ENCODE measurements around the gene KHDC1L. TPM values are rescaled to one million over a fixed set of nuclear protein-coding genes. Genes with fewer than 3 reads are reported as not detected.

The KHDC1L gene
- total and polyA plus RNA-seq, 2 of the 13 experiments (the other 11 are each of a cell fraction or from before 2014, with no cell fraction given), result not detected

- DNase-seq (ENCODE audit: low spot score) (no peak), ATAC-seq (no peak), FAIRE-seq (no peak)
- WGBS (ENCODE audit: low lambda C conversion rate), result 33% methylated on average over 6 of the region's 6 CpGs
- Histone ChIP-seq H3K4me3 (replicated peaks in 1 of 3; ENCODE audit: insufficient read depth in 1 of 3, low read depth in 2 of 3, low read length in 3 of 3) (no peak overlapping the region), H3K9me3 (ENCODE audit: low read length) (no peaks in the 10 kb centered on the region), H3K9ac (ENCODE audit: insufficient read depth, low read depth, low read length) (no peak overlapping the region), H3K36me3 (replicated peaks in 1 of 2; ENCODE audit: control insufficient read depth in 1 of 2, insufficient read depth in 2 of 2, low read length in 2 of 2) (no peaks in the 10 kb centered on the region), H2AFZ (ENCODE audit: low read length) (no peak overlapping the region), H3K4me2 (ENCODE audit: low read depth, low read length) (no peak overlapping the region), H3K27ac (ENCODE audit: extremely low read length, insufficient read depth, low read length) (no peak overlapping the region), H3K4me1 (ENCODE audit: insufficient read depth, low read length) (no peaks in the 10 kb centered on the region), H3K27me3 (ENCODE audit: control insufficient read depth in 1 of 2, insufficient read depth in 2 of 2, low read length in 2 of 2) (no peaks in the 10 kb centered on the region; a peak in 1 of 5 replicates), H3K79me2 (ENCODE audit: insufficient read depth, low read length) (no peaks in the 10 kb centered on the region), H4K20me1 (ENCODE audit: insufficient read depth, low read length) (no peaks in the 10 kb centered on the region)
- TF ChIP-seq ZNF687 (CRISPR knock-in tag; IDR thresholded peaks at IDR 0.05) (no peak), BHLHE40 (IDR thresholded peaks at IDR 0.05; ENCODE audit: low read length) (no peak), ZNF260 (CRISPR knock-in tag; IDR thresholded peaks at IDR 0.05; ENCODE audit: borderline replicate concordance, low read depth) (no peak), RELA (CRISPR knock-in tag; IDR thresholded peaks at IDR 0.05) (no peak), TEAD3 (CRISPR knock-in tag; optimal IDR thresholded peaks at IDR 0.05; ENCODE audit: borderline replicate concordance) (no peak), KDM5B (CRISPR knock-in tag; IDR thresholded peaks at IDR 0.05; ENCODE audit: borderline replicate concordance) (no peak), MYNN (CRISPR knock-in tag; IDR thresholded peaks at IDR 0.05; ENCODE audit: low read depth) (no peak), MTA3 (CRISPR knock-in tag; IDR thresholded peaks at IDR 0.05) (no peak), CENPBD1 (CRISPR knock-in tag; IDR thresholded peaks at IDR 0.05; ENCODE audit: borderline replicate concordance, low read depth) (no peak), ZBTB21 (CRISPR knock-in tag; IDR thresholded peaks at IDR 0.05) (no peak), ZNF547 (CRISPR knock-in tag; IDR thresholded peaks at IDR 0.05) (no peak), TEAD2 (CRISPR knock-in tag; IDR thresholded peaks at IDR 0.05) (no peak), PRPF4 (IDR thresholded peaks at IDR 0.05; ENCODE audit: low read depth, low read length, poor library complexity, severe bottlenecking) (no peak), TAF1 (CRISPR knock-in tag; IDR thresholded peaks at IDR 0.05) (no peak), ZNF879 (CRISPR knock-in tag; IDR thresholded peaks at IDR 0.05) (no peak), NR3C1 (CRISPR knock-in tag; IDR thresholded peaks at IDR 0.05) (no peak)
- BruUV-seq (replicated peaks), result no TSS peak
- intact Hi-C loops (cut with micrococcal nuclease; ENCODE audit: unreplicated experiment), result no loop called here
- CTCF ChIA-PET (ENCODE audit: low intra/inter-chr PET ratio, low total read pairs), result no interaction called here
- POLR2A ChIA-PET, result no interaction called here
- in situ Hi-C loops (cut with HindIII; ENCODE audit: extremely low pct_ligation_motif_present, low pct_unique_long_range_greater_than_20kb), result no loop called here
Observed at GRCh38 chr6:73176057-73176456, 49.2 kb downstream of the KHDC1L start.

Data from HepG2 (cell line).